Measurements from ENCODE around the gene NPM1. TPM values are rescaled to one million over a fixed set of nuclear protein-coding genes. Genes with fewer than 3 reads are reported as not detected.

Gene NPM1
- total and polyA plus RNA-seq, 2 donors (not counting 1 experiment from before 2014, with no cell fraction given): 158 to 920 TPM

DNA sequence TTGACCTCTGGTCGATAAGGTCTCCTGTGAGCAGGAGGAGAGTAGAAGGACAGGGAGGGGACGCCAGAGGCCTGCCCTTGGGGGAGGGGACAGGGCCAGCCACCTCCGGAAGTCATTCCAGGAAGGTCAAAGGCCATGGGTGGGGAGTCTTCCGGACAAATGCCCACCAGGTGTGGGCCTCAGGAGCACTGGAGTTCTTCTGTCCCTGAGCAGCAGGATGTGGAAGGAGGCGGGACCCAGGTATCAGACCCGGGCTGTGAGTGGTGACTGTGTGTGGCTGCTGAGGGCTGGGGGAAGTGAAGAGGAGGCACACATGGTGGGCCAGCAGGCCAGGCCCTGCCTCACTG lies 45.7 kb downstream of the NPM1 start:
- H4K20me1 ChIP-seq (ENCODE audit: control insufficient read depth, insufficient read depth, low read length, poor library complexity, severe bottlenecking): no peaks in the 10 kb centered on the region
- ATAC-seq (ENCODE audit: low read depth) (no peak), DNase-seq (no peak)
- Mint-ChIP-seq H3K27me3 (peaks cover 3% of the 10 kb centered on the region), H3K9me3 (ENCODE audit: insufficient read depth) (no peaks in the 10 kb centered on the region), H3K4me1 (no peaks in the 10 kb centered on the region), H3K4me3 (no peak overlapping the region), H3K27ac (no peak overlapping the region)
- no peaks in the 10 kb centered on the region for H3K4me1 ChIP-seq (ENCODE audit: control insufficient read depth in 2 of 2, insufficient read depth in 2 of 2, low read length in 2 of 2)
- H3K4me2 ChIP-seq (replicated peaks; ENCODE audit: low read depth, low read length, poor library complexity, severe bottlenecking): no peak overlapping the region
- H3K36me3 ChIP-seq (replicated peaks in 1 of 2; ENCODE audit: control extremely low read depth in 1 of 2, control insufficient read depth in 1 of 2, extremely low read depth in 1 of 2, insufficient read depth in 2 of 2, low read length in 1 of 2): no peaks in the 10 kb centered on the region
- no peaks in the 10 kb centered on the region for H3K79me2 ChIP-seq (ENCODE audit: control insufficient read depth, insufficient read depth, low read length)
- intact Hi-C loops (cut with micrococcal nuclease): no loop called here
- H3K9ac ChIP-seq (ENCODE audit: low read length): no peak overlapping the region
- H3K9me3 ChIP-seq (ENCODE audit: control extremely low read depth in 1 of 3, control insufficient read depth in 2 of 3, insufficient read depth in 1 of 3, low read length in 2 of 3): no peaks in the 10 kb centered on the region
- POLR2A ChIA-PET: no interaction called here
- no peak overlapping the region for H3K27ac ChIP-seq (ENCODE audit: low read length in 2 of 2)
- no peaks in the 10 kb centered on the region for H3K27me3 ChIP-seq (replicated peaks in 1 of 4; ENCODE audit: control extremely low read depth in 1 of 4, control insufficient read depth in 3 of 4, insufficient read depth in 4 of 4, low read length in 3 of 4)
- H3K4me3 ChIP-seq (ENCODE audit: control extremely low read depth in 1 of 5, extremely low read depth in 1 of 5, insufficient read depth in 1 of 5, low read depth in 2 of 5, low read length in 4 of 5): no peak overlapping the region
- H2AFZ ChIP-seq (ENCODE audit: insufficient read depth, low read depth, low read length, poor library complexity, severe bottlenecking): no peak overlapping the region
- CTCF ChIA-PET: no interaction called here
- WGBS (ENCODE audit: insufficient coverage): 77% methylated on average over 6 of the region's 6 CpGs
- TF ChIP-seq, protein P1, sequence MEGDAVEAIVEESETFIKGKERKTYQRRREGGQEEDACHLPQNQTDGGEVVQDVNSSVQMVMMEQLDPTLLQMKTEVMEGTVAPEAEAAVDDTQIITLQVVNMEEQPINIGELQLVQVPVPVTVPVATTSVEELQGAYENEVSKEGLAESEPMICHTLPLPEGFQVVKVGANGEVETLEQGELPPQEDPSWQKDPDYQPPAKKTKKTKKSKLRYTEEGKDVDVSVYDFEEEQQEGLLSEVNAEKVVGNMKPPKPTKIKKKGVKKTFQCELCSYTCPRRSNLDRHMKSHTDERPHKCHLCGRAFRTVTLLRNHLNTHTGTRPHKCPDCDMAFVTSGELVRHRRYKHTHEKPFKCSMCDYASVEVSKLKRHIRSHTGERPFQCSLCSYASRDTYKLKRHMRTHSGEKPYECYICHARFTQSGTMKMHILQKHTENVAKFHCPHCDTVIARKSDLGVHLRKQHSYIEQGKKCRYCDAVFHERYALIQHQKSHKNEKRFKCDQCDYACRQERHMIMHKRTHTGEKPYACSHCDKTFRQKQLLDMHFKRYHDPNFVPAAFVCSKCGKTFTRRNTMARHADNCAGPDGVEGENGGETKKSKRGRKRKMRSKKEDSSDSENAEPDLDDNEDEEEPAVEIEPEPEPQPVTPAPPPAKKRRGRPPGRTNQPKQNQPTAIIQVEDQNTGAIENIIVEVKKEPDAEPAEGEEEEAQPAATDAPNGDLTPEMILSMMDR (IDR thresholded peaks at IDR 0.05): no peak
- no peak for TF ChIP-seq EZH2 (IDR thresholded peaks at IDR 0.05; ENCODE audit: borderline replicate concordance, insufficient read depth, low read depth, low read length, poor library complexity, severe bottlenecking)

DNA sequence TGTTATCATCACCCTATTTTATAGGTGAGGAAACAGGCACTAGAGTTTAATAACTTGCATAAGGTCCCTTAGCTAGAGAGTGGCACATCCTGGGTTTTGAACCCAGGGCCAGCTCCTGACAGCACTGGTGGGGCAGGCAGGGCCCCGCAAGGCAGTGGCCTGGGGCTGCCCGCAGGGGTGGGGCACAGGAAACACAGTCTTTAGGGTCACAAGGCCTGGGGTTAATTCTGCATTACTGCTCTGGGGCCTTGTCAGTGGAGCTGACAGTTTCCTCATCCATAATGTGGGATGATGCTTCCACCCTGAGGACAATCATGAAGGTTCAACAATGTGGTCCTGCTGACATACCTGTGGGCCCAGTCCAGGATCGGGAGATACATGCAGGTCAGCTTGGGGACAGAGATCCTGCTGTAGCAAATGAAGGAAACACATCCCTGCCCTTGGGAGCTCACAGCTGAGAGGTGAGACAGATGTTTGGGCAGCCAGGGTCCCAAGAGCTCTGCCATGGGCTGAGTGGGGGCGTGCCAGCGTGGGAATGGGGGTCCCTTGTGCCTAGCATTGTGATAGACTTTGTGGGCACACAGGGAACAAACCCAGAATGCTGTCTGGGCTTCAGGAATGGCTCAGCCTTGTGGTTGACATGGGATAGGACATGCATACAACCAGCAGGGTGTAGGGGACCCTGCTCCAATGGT lies 46.5 kb downstream of the NPM1 start:
- Histone ChIP-seq H3K4me3 (ENCODE audit: control extremely low read depth in 1 of 5, extremely low read depth in 1 of 5, insufficient read depth in 1 of 5, low read depth in 2 of 5, low read length in 4 of 5) (no peak overlapping the region), H3K9me3 (ENCODE audit: control extremely low read depth in 1 of 3, control insufficient read depth in 2 of 3, insufficient read depth in 1 of 3, low read length in 2 of 3) (no peaks in the 10 kb centered on the region), H3K27me3 (replicated peaks in 1 of 4; ENCODE audit: control extremely low read depth in 1 of 4, control insufficient read depth in 3 of 4, insufficient read depth in 4 of 4, low read length in 3 of 4) (no peaks in the 10 kb centered on the region), H3K4me2 (replicated peaks; ENCODE audit: low read depth, low read length, poor library complexity, severe bottlenecking) (no peak overlapping the region), H3K36me3 (replicated peaks in 1 of 2; ENCODE audit: control extremely low read depth in 1 of 2, control insufficient read depth in 1 of 2, extremely low read depth in 1 of 2, insufficient read depth in 2 of 2, low read length in 1 of 2) (no peaks in the 10 kb centered on the region), H3K4me1 (ENCODE audit: control insufficient read depth in 2 of 2, insufficient read depth in 2 of 2, low read length in 2 of 2) (no peaks in the 10 kb centered on the region), H2AFZ (ENCODE audit: insufficient read depth, low read depth, low read length, poor library complexity, severe bottlenecking) (no peak overlapping the region), H3K9ac (ENCODE audit: low read length) (no peak overlapping the region), H4K20me1 (ENCODE audit: control insufficient read depth, insufficient read depth, low read length, poor library complexity, severe bottlenecking) (no peaks in the 10 kb centered on the region), H3K27ac (ENCODE audit: low read length in 2 of 2) (no peak overlapping the region), H3K79me2 (ENCODE audit: control insufficient read depth, insufficient read depth, low read length) (no peaks in the 10 kb centered on the region)
- no peaks in the 10 kb centered on the region for H3K9me3 Mint-ChIP-seq (ENCODE audit: insufficient read depth)
- no peak for DNase-seq
- no peaks in the 10 kb centered on the region for H3K4me1 Mint-ChIP-seq
- peaks cover 2% of the 10 kb centered on the region for H3K27me3 Mint-ChIP-seq
- 94% methylated on average over 5 of the region's 5 CpGs for WGBS (ENCODE audit: insufficient coverage)
- no peak for ATAC-seq (ENCODE audit: low read depth)
- intact Hi-C loops (cut with micrococcal nuclease): no loop called here
- H3K27ac Mint-ChIP-seq: no peak overlapping the region
- TF ChIP-seq, protein P1 (IDR thresholded peaks at IDR 0.05): no peak
- no peak for TF ChIP-seq EZH2 (IDR thresholded peaks at IDR 0.05; ENCODE audit: borderline replicate concordance, insufficient read depth, low read depth, low read length, poor library complexity, severe bottlenecking)
- CTCF ChIA-PET: no interaction called here
- POLR2A ChIA-PET: no interaction called here
- no peak overlapping the region for H3K4me3 Mint-ChIP-seq

Data from B cell (primary cell).